ENCODE results near the gene CDH13.

The CDH13 gene

GRCh38 chr16:83802135-83802534, 1175.4 kb downstream of the CDH13 start (continued):
- TF ChIP-seq ZNF626 (tag by site-specific recombination; IDR thresholded peaks at IDR 0.05) (no peak), ZNF2 (tag by site-specific recombination; IDR thresholded peaks at IDR 0.05) (no peak)

GRCh38 chr16:83802554-83803205, 1175.9 kb downstream of the CDH13 start:
- H3K27ac ChIP-seq (ENCODE audit: extremely low read depth, low read depth, low read length) = no peak overlapping the region
- H3K4me3 ChIP-seq (ENCODE audit: low read depth, low read length) = no peak overlapping the region
- ChIA-PET CTCF (interaction anchor here (0.6 kb wide), 1 partner anchor 18 kb away, joined by 3 read pairs; no protein-coding TSS in a partner anchor), POLR2A (no interaction called here)
- TF ChIP-seq SETDB1 (IDR thresholded peaks at IDR 0.05; ENCODE audit: insufficient read length, low read length) (no peak), ZNF174 (tag by site-specific recombination; IDR thresholded peaks at IDR 0.05) (no peak), HOXD13 (CRISPR knock-in tag; IDR thresholded peaks at IDR 0.05; ENCODE audit: borderline replicate concordance) (no peak), ZNF513 (tag by site-specific recombination; IDR thresholded peaks at IDR 0.05) (no peak), ZNF521 (tag by site-specific recombination; IDR thresholded peaks at IDR 0.05) (no peak), ZNF426 (tag by site-specific recombination; IDR thresholded peaks at IDR 0.05) (no peak), ZBTB10 (tag by site-specific recombination; IDR thresholded peaks at IDR 0.05) (no peak), KLF10 (tag by site-specific recombination; IDR thresholded peaks at IDR 0.05) (no peak), ZNF510 (tag by site-specific recombination; IDR thresholded peaks at IDR 0.05; ENCODE audit: insufficient replicate concordance) (no peak), GFI1B (tag by site-specific recombination; IDR thresholded peaks at IDR 0.05) (no peak), ZNF404 (tag by site-specific recombination; IDR thresholded peaks at IDR 0.05) (no peak), ZNF302 (tag by site-specific recombination; IDR thresholded peaks at IDR 0.05; ENCODE audit: low read depth) (no peak), REPIN1 (tag by site-specific recombination; IDR thresholded peaks at IDR 0.05; ENCODE audit: low read depth) (no peak), KLF8 (tag by site-specific recombination; IDR thresholded peaks at IDR 0.05) (no peak), OSR2 (tag by site-specific recombination; IDR thresholded peaks at IDR 0.05) (no peak), ZNF629 (tag by site-specific recombination; IDR thresholded peaks at IDR 0.05) (no peak), ZEB2 (tag by site-specific recombination; IDR thresholded peaks at IDR 0.05) (no peak), ZNF362 (tag by site-specific recombination; IDR thresholded peaks at IDR 0.05) (no peak), ZNF664 (tag by site-specific recombination; IDR thresholded peaks at IDR 0.05) (no peak), ZNF169 (tag by site-specific recombination; IDR thresholded peaks at IDR 0.05) (no peak)
- no peaks in the 10 kb centered on the region for H3K36me3 ChIP-seq (ENCODE audit: control insufficient read depth in 2 of 2, insufficient read depth in 1 of 2, low read length in 2 of 2)
- H3K9me3 ChIP-seq (ENCODE audit: control insufficient read depth, insufficient read depth, low read depth, low read length) = no peaks in the 10 kb centered on the region
- no peaks in the 10 kb centered on the region for H3K4me1 ChIP-seq (ENCODE audit: control insufficient read depth, insufficient read depth, low read length)

Measured in HEK293 (cell line).